Activated CD4-positive, alpha-beta T cell treated with anti-CD3 and anti-CD28 coated beads, Interleukin-10, Interleukin-2, amounts not matched to agents 100 ng/mL and 50 ng/mL, durations not matched to agents 16 hours and 8 hours (primary cell): ENCODE measurements around the gene DCAF8.
A peak's percentile ranks its signal among the peaks of the same experiment; 100 is the strongest.
"Not testable (repeated sequence)": the region's sequence is repeated elsewhere in the genome, so short reads cannot be mapped to it uniquely, and the experiment has no call there.

Experiments used
- DNase-seq: peaks from one replicate; pipeline ENCODE4 v3.0.0-alpha.2; 2020

DCAF8 gene

DNA sequence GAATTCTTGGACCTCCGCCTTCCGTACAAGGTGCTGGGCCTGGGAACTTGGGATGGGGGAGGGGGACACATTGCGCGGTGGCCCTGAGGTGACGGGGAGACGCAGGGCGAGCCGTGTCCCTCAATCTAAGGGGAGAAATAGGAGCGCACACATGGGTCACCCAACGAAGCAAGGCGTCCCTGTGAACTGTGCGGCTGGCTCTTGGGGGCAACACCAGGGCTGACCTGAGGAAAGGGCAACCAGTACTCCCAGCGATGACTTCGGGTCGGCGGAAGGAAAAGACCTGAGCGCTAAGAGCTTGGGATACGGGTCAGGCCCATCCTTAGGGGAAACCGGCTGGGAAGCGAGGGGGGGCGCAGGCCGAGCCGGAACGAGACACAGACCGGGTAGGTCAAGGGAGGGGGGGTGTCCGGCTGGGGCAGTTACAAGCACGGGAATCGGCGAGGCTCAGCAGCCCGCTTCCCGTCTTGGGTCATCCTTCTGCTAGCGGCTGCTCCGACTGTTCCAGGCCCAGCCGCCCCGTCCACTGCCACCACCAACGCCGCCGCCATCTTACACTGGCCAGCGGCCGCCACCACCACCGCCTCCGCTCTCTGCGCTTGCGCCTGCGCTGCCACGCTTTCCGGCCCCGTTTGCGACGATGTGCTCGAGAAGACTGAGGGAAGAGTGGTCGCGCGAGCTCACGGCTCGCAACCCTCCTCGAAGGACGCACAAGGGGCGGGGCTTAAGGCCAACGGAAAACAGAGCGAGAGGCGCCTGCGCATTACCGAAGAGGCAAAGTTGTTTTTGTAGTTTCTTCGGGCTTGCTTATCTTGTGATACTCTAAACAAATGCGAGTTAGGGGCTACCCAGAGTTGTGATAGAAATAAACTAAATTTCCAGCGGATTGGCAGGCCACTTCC lies at the start of gene DCAF8:
TSS of gene DCAF8 (minus strand) at position 657 of the 902 bp plus-strand sequence. CDS start 18,541 bp downstream, outside the sequence.
- DNase-seq, result peak; percentile 99

GRCh38 chr1:160309571-160309970 lies 47.2 kb upstream of the DCAF8 start:
- DNase-seq, result no peak

DNA sequence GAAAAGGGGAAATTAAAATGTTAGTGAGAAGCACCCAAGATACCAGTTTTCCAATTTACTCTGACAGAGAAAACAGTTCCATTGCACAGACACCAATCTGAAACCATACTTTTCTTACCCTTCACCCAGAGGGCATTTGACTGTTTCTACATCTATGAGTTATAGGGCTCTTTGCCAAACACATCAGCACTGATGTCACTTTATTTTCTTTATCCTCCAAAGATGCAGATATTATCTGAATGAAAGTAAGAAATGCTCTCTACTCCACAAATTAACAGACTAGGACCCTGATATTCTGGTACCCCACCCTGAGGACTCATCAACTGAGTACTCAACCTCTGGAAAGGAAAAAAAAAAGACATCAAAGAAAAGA lies 46.8 kb upstream of the DCAF8 start:
- no peak for DNase-seq

- DNase-seq, result no peak
Observed at GRCh38 chr1:160308451-160309184, 46.3 kb upstream of the DCAF8 start.

- DNase-seq, result no peak
Observed at GRCh38 chr1:160307118-160307791, 44.9 kb upstream of the DCAF8 start.

DNA sequence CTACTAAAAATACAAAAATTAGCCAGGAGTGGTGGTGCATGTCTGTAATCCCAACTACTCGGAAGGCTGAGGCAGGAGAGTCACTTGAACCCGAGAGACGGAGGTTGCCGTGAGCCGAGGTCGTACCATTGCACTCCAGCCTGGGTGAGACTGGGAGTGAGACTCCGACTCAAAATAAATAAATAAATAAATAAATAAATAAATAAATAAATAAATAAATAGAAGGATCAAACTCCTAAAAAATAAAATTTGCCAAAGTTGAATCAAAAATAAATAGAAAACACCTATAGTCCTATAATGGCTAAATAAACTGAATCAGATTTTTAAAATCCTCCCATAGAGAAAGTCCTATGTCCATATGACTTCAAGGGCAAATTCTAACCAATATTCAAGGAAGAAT lies 37.8 kb upstream of the DCAF8 start:
- DNase-seq, result no peak

- no peak for DNase-seq
Observed at GRCh38 chr1:160296036-160296435, 33.7 kb upstream of the DCAF8 start.

- DNase-seq, result no peak
Observed at GRCh38 chr1:160293020-160293968, 30.9 kb upstream of the DCAF8 start.

DNA sequence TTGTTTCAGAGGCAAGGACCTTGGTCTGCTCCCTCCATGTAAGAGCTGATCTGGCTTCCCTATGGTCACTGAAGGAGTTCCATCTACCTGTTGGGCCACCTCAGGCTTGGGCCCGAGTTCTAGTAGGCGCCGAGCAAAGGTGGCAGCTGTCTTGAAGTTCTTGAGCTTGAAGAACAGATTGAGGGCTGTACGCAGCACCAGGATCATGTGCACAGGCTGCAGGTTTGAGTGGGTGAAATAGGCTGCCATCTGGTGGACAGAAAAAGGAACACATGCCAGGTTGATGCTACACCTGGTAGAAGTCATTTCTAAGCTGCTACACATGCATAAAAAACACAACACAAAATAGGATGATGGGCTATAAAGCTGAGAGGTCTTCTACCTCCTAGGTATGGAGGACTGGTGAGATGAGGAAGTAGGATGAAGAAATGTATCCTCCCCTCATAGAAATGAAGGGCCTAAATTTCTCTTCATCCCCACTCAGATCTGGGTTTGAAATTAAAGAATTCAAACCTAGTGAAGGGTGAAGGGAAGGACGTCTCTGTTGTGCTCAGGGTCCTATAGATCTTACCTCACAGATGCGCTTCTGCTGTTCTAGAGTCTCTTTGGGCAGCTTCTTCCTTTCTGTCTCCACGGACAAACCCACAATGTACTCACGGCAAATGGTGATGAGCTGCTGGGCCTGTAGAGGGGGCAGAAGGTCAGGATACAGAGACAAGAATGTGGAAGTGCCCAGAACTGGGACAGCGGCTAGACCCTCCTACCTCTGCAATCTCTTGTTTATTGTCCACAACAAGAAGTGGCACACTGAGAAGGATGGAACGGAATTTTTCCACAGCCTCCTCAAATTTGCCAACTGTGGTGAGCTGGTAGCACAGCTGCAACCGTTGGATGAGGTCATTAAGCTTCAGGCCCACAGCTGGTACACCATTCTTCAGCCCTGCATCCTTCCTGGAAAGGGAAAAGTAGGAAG lies 29.2 kb upstream of the DCAF8 start:
- peak; percentile 75 for DNase-seq

DNA sequence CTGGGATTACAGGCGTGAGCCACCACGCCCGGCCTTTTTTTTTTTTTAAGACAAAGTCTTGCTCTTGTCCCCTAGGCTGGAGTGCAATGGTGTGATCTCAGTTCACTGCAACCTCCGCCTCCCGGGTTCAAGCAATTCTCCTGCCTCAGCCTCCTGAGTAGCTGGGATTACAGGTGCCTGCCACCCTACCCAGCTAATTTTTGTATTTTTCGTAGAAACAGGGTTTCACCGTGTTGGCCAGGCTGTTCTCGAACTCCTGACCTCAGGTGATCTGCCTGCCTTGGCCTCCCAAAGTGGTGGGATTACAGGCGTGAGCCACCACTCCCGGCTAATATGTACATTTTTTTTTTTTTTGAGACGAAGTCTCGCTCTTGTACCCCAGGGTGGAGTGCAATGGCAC lies 25.4 kb upstream of the DCAF8 start:
- DNase-seq, result not testable (repeated sequence)

DNA sequence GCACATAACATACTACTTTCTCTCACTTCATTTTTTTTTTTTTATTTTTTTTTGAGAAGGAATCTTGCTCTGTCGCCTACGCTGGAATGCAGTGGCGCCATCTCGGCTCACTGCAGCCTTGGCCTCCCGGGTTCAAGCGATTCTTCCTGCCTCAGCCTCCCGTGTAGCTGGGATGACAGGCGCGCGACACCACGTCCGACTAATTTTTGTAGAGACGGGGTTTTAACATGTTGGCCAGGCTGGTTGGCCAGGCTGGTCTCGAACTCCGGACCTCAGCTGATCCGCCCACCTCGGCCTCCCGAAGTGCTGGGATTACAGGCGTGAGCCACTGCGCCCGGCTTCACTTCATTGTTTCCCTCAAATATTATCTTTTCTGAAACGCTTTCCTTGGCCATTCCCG lies 23.2 kb upstream of the DCAF8 start:
- no peak for DNase-seq

DNA sequence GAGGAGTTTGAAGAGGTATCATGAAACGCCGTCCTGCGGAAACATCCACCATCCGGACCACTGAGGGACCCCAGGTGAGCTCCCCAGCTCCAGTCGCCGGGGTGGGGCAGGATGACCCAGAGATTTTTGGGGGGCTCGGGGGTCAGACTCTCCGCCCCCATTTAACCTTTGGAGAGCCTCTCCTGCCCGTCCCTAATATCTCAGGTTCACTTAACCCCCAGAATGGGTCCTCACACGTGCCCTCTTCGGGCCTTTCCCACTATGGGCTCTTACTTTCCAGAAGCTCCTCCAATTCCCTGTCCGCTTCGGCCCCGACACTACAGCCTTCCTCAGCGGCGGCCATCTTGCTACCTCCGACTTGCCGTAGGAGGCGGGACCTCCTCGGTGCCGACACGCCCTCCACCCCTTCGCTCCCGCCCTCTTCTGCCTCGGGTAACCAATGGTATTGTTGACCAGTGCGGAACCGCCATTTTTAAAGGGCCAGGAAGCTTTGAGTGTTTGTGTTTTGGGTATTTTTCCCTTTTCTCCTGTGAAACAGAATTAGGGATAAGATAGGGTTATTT lies 22.5 kb upstream of the DCAF8 start, which contains the start of gene PEX19:
TSS of gene PEX19 (minus strand) at position 352 of the 563 bp plus-strand sequence. CDS start at position 343, 9 bp downstream.
- peak; percentile 96 for DNase-seq

DNA sequence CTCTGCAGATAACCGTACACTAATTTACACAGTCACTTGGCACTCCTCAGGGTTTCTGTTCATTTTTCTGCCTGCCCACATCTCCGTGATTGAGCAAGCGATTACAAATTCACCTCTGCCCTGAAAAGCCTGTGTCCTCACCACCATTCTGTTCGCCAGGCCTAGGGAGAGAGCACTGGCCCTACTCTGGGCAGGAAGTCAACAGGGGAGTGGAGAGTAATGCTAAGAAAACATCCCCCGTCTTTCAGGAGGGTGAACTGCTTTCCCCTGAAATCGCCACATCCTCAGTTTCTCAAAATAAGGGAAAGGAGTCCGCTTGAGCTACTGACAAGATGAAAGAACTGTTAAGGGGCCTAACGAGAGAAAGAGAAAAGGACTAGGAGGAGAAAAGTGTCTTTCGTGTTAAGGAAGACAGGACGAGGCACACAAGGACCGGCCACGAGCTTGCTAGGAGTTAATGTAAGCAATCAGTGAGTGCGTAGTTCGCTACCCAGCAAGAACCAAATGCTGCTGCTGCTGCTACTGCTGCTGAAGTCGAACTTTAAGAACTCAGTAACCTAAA lies 22.0 kb upstream of the DCAF8 start:
- peak; percentile 41 for DNase-seq

GRCh38 chr1:160282807-160283206 lies 20.5 kb upstream of the DCAF8 start:
- no peak for DNase-seq

DNA sequence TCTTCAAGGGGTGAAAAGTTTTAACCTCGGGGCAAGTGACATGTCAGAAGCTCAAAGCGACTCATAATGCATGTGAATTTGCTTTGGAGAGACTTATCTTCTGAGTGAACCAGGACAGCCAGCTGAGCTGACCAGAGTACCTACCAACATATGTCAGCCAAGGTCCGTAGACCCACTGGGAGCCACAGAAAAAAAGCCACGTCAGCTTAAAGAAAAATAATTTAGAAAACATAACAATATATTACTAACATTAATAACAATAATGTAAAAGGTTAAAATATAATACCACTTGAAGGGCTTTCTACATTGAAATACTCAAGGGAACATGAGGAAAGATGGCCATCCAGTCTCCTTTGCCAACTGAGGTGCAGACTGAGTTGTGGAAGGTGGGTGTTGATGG lies 15.6 kb upstream of the DCAF8 start:
- no peak for DNase-seq

DNA sequence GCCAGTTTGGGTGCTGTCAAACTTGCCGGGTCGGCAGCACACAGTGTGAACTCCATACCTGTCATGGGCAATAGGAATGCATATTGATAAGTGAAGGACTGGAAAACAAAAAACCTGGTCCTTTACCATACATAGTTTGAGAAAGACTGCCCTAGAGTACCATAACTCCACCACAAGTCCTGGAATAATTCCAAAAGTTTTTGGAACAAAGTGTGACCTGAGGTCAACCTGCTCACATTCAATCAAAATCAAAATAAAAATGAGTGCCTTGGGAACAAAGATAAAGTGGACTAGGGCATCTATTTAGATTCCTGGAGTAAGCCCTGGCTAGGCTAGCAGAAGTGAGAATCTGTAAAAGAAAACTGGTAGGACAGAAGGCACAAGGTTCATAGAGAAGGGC lies 15.0 kb upstream of the DCAF8 start:
- no peak for DNase-seq

DNA sequence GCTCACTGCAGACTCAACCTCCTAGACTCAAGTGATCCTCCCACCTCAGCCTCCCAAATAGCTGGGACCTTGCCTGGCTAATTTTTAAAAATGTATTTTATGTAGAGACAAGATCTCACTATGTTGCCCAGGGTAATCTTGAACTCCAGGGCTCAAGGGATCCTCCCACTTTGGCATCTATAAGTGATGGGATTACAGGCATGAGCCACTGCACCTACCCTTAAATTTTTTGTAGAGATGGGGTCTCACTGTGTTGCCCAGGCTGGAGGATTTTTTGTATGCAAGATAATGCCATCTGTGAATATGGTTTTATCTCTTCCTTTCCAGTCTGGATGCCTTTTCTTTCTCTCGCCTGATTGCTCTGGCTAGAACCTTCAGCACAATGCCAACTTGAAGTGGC lies 8.7 kb upstream of the DCAF8 start:
- DNase-seq, result no peak

DNA sequence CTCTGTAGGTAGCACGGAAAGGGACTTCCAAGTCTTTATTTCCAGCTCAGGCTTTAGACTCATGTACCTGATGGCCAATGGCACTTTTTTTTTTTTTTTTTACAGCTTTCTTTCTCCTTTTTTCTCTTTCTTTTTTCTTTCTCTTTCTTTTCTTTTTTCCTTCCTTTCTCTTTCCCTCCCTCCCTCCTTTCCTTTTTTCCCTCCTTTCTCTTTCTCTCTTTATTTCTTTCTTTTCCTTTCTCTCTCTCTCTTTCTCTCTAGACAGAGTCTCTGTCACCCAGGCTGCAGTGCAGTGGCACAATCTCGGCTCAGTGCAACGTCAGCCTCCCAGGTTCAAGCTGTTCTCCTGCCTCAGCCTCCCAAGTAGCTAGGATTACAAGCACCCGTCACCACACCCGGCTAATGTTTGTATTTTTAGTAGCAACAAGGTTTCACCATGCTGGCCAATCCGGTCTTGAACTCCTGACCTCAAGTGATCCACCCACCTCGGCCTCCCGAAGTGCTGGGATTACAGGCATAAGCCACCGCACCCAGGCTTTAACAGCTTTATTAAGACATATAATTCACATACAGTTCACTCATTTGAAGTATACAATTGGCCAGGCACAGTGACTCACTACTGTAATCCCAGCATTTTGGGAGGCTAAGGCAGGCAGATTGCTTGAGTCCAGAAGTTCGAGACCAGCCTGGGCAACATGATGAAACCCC lies 5.1 kb upstream of the DCAF8 start:
- DNase-seq, result no peak

DNA sequence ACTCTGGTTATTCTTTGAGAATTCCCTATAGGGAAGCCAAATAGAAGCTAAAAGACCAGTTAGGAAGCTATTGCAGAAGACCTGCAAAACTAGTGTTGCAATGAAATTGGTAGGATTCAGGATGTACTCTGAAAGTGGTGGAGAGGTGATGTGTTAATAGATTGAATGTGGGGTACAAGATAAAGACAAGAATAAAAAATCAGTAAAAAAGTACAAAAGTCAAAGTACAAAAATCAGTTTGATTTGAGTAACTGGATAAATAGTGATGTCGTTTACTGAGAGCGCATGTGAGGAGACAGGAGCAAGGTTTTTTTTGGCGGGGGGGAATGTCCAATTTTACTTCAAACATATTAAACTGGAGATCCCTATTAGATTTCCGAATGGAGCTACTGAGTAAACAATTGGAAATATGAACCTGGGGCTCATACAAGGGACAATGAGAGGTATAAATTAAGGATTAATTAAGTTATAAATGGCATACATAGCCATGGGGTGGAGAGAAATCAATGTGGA lies 2.5 kb upstream of the DCAF8 start:
- no peak for DNase-seq

- DNase-seq, result peak; percentile 84
Observed at GRCh38 chr1:160261556-160261892, 825 bp downstream of the DCAF8 start.
